Activated naive CD8-positive, alpha-beta T cell treated with anti-CD3 and anti-CD28 coated beads for 36 hours (primary cell): ENCODE measurements around the gene LUZP2. TPM values are rescaled to one million over a fixed set of nuclear protein-coding genes. Genes with fewer than 3 reads are reported as not detected.

Source experiments
- DNase-seq: peaks from one replicate; pipeline ENCODE4 v3.0.0; 2021
- H3K27ac Mint-ChIP-seq: one replicate; pipeline ENCODE4 v1.8.0; 2022; ENCODE audit warnings: mild to moderate bottlenecking, moderate library complexity, mixed read lengths
- H3K27me3 Mint-ChIP-seq: one replicate; pipeline ENCODE4 v1.8.0; 2022; ENCODE audit warnings: mild to moderate bottlenecking, mixed read lengths
- H3K36me3 Mint-ChIP-seq: one replicate; pipeline ENCODE4 v1.8.0; 2021; ENCODE audit warnings: mild to moderate bottlenecking, mixed read lengths
- H3K4me1 Mint-ChIP-seq: one replicate; pipeline ENCODE4 v1.8.0; 2021; ENCODE audit warnings: mixed read lengths
- H3K4me3 Mint-ChIP-seq: one replicate; pipeline ENCODE4 v1.8.0; 2022; ENCODE audit warnings: mild to moderate bottlenecking, moderate library complexity, mixed read lengths
- H3K9me3 Mint-ChIP-seq: one replicate; pipeline ENCODE4 v1.8.0; 2022; ENCODE audit warnings: mixed read lengths
- total RNA-seq, 2 experiments: library from RNA; stranded (reverse); gene quantifications; one replicate each; pipeline ENCODE4 v1.2.3, GENCODE V29; 2021

The LUZP2 gene
- total RNA-seq, 2 experiments from 2014 or later = not detected

DNA sequence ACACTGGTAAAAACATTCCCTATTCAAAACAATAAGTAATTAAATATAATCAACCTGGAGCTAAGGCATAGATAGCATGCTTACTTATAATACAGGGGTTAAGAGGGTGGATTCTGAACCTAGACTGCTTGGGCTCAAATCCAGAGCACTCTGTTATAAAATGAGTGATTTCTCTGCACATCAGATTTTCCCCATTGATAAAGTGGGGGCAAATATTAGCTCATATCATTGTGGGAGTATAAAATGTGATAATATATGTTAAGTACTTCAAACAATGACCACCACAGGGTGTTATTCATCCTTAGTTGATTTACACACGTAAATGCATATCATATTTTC is 139.4 kb downstream of the LUZP2 start:
- no peak for DNase-seq
- H3K27me3 Mint-ChIP-seq = no peaks in the 10 kb centered on the region
- H3K4me3 Mint-ChIP-seq = no peak overlapping the region
- no peaks in the 10 kb centered on the region for H3K4me1 Mint-ChIP-seq
- H3K9me3 Mint-ChIP-seq = peaks cover 4% of the 10 kb centered on the region
- H3K36me3 Mint-ChIP-seq = no peaks in the 10 kb centered on the region
- no peak overlapping the region for H3K27ac Mint-ChIP-seq

DNA sequence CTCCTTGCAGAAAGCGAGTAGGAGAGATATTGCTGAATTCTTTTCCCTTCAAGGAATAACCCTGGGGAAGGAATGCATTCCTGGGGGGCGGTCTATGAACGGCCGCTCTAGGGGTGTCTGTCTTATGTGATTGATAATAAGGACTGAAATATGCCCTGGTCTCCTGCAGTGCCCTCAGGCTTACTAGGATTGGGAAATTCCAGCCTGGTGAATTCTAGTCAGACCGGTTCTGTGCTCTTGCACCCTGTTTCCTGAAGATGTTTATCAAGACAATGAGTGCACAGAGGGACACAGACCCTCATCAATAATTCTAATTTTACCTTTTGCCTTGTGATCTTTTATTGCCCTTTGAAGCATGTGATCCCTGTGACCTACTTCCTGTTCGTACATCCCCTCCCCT is 140.7 kb downstream of the LUZP2 start:
- H3K4me1 Mint-ChIP-seq = no peaks in the 10 kb centered on the region
- H3K27ac Mint-ChIP-seq = no peak overlapping the region
- DNase-seq = no peak
- no peak overlapping the region for H3K4me3 Mint-ChIP-seq
- peaks cover 2% of the 10 kb centered on the region for H3K9me3 Mint-ChIP-seq
- H3K27me3 Mint-ChIP-seq = no peaks in the 10 kb centered on the region
- H3K36me3 Mint-ChIP-seq = no peaks in the 10 kb centered on the region

DNA sequence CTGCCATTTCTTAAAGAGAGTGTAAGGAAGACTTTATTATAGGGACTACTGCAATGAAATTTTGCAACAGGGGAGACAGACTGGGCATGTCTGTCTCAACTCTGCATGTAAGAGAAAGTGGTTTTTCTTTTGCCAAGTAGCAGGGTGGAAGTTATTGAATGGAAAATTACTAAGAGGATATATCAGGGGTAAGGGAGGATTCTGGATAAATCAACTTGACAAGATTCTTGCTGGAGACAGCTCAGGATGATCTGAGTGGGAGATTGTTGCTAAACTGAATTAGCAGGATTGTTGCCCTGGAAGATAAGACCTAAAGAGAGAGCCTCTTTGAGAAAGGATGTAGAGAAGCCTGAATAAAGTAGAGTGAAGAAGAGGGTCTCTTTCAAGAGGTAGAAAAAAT is 145.8 kb downstream of the LUZP2 start:
- H3K27ac Mint-ChIP-seq = no peak overlapping the region
- peaks cover 3% of the 10 kb centered on the region for H3K9me3 Mint-ChIP-seq
- no peak overlapping the region for H3K4me3 Mint-ChIP-seq
- no peaks in the 10 kb centered on the region for H3K36me3 Mint-ChIP-seq
- H3K27me3 Mint-ChIP-seq = no peaks in the 10 kb centered on the region
- DNase-seq = no peak
- no peaks in the 10 kb centered on the region for H3K4me1 Mint-ChIP-seq

GRCh38 chr11:24645563-24645962 is 148.7 kb downstream of the LUZP2 start:
- H3K36me3 Mint-ChIP-seq = no peaks in the 10 kb centered on the region
- H3K27me3 Mint-ChIP-seq = no peaks in the 10 kb centered on the region
- no peak for DNase-seq
- H3K9me3 Mint-ChIP-seq = peaks cover 2% of the 10 kb centered on the region
- no peak overlapping the region for H3K4me3 Mint-ChIP-seq
- H3K27ac Mint-ChIP-seq = no peak overlapping the region
- no peaks in the 10 kb centered on the region for H3K4me1 Mint-ChIP-seq

- Mint-ChIP-seq H3K4me3 (no peak overlapping the region), H3K27ac (no peak overlapping the region), H3K4me1 (no peaks in the 10 kb centered on the region), H3K27me3 (no peaks in the 10 kb centered on the region), H3K9me3 (peaks cover 2% of the 10 kb centered on the region), H3K36me3 (no peaks in the 10 kb centered on the region)
- DNase-seq = no peak
These were observed 155.0 kb downstream of the LUZP2 start for GRCh38 chr11:24651873-24652272.

DNA sequence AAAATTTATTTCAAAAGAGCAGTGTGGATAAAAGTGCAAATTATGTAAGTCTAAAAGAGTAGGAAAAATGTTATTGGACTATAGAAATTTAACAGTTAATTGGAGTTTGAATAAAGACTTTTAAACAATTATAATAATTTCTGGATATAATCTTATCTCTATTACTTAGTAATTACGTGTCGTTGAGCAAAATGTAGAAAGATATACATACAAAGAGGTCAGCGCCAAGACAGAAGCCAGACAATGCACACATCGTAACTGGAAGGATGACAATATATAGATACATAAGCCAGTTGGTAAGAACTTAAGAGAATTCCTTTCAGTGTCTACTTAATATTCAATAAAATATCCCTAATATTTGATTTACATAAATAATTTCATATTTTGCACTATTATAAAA is 157.0 kb downstream of the LUZP2 start:
- H3K27me3 Mint-ChIP-seq = no peaks in the 10 kb centered on the region
- DNase-seq = no peak
- H3K4me1 Mint-ChIP-seq = no peaks in the 10 kb centered on the region
- H3K27ac Mint-ChIP-seq = no peak overlapping the region
- no peak overlapping the region for H3K4me3 Mint-ChIP-seq
- H3K9me3 Mint-ChIP-seq = peaks cover 3% of the 10 kb centered on the region
- H3K36me3 Mint-ChIP-seq = no peaks in the 10 kb centered on the region

DNA sequence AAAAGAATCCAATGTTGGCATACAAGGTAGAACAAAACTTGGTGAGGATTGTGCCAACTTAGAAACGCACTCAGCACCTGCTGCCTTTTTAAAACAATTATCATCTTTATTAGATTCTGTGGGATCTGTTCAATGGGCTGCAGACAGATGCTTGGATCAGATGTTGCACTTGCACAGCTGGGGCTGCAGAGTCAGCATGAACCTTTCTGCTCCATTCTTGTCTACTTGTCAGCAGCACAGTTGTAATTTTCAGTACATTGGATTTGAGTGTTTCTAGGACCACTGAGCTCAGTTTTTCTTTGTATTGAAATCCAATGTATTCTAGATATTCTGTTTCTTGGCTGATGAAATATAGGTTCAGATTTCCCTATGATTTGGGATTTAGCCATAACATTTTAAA is 164.5 kb downstream of the LUZP2 start:
- H3K4me3 Mint-ChIP-seq = no peak overlapping the region
- peaks cover 10% of the 10 kb centered on the region for H3K9me3 Mint-ChIP-seq
- H3K4me1 Mint-ChIP-seq = no peaks in the 10 kb centered on the region
- no peak overlapping the region for H3K27ac Mint-ChIP-seq
- H3K36me3 Mint-ChIP-seq = no peaks in the 10 kb centered on the region
- DNase-seq = no peak
- no peaks in the 10 kb centered on the region for H3K27me3 Mint-ChIP-seq

GRCh38 chr11:24664399-24664798 is 167.5 kb downstream of the LUZP2 start:
- Mint-ChIP-seq H3K27ac (no peak overlapping the region), H3K36me3 (no peaks in the 10 kb centered on the region), H3K4me1 (no peaks in the 10 kb centered on the region), H3K27me3 (no peaks in the 10 kb centered on the region), H3K4me3 (no peak overlapping the region), H3K9me3 (peaks cover 9% of the 10 kb centered on the region)
- no peak for DNase-seq

DNA sequence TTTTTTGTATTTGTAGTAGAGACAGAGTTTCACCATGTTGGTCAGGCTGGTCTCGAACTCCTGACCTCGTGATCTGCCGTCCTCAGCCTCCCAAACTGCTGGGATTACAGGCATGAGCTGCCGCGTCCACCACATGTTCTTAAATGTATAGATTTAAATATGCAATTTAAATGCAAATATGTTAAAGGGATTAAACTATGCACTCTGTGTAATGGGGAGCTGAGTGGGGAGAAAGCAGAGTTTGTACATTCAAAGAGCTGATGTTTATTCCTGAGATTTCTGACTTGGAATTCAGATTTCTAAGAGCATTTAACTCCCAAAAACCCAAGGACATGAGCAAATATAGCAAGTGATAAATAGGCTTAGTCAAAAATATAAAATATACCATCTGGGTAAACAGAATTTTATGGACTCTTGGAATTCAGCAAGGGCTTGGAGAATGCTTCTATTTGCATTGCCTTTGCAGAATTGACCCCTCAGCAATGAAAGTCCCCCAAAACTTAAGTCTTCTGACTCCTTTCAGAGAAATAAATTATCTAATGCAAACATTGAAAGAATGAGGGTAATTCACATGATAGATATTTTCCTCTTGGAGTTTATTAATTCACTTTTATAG is 170.6 kb downstream of the LUZP2 start:
- Mint-ChIP-seq H3K36me3 (no peaks in the 10 kb centered on the region), H3K27ac (no peak overlapping the region), H3K4me1 (no peaks in the 10 kb centered on the region), H3K27me3 (no peaks in the 10 kb centered on the region), H3K4me3 (no peak overlapping the region), H3K9me3 (peaks cover 7% of the 10 kb centered on the region)
- no peak for DNase-seq

DNA sequence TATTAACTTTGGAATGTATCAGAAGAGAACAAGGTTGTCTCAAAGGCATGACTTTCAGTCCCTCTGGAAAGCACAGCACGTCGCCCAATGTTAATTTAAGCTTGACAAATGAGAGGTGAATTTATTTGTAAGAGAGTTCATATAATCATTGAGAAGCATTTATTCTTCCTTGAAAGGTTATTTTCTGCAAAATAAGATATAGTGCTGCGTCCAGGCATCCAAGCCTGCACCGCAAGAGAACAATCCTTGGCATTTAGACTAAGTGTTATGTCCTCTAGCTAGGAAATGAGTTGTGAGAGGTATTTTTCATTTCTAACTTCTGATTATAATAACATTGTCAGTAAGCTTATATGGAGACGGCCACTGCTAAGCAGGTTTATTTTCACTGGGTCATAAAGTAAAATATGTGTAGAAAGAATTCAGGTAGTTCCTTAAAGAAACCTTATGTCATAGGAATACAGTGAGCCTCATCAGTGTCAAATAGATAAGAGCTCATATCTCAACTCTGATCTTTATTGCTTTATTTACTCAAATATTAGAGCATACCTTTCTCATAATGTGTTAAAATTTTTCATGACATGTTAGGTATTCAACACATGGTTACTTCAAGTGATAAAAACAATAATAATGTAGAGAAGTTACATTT is 182.0 kb downstream of the LUZP2 start:
- Mint-ChIP-seq H3K27ac (no peak overlapping the region), H3K27me3 (no peaks in the 10 kb centered on the region), H3K4me3 (no peak overlapping the region), H3K9me3 (peaks cover 2% of the 10 kb centered on the region), H3K36me3 (no peaks in the 10 kb centered on the region), H3K4me1 (no peaks in the 10 kb centered on the region)
- no peak for DNase-seq

- Mint-ChIP-seq H3K27me3 (no peaks in the 10 kb centered on the region), H3K4me3 (no peak overlapping the region), H3K36me3 (no peaks in the 10 kb centered on the region), H3K9me3 (peaks cover 2% of the 10 kb centered on the region), H3K27ac (no peak overlapping the region), H3K4me1 (no peaks in the 10 kb centered on the region)
- DNase-seq = no peak
These were observed 183.0 kb downstream of the LUZP2 start for GRCh38 chr11:24679821-24680351.

- no peak for DNase-seq
- H3K36me3 Mint-ChIP-seq = no peaks in the 10 kb centered on the region
- no peak overlapping the region for H3K27ac Mint-ChIP-seq
- no peak overlapping the region for H3K4me3 Mint-ChIP-seq
- H3K4me1 Mint-ChIP-seq = no peaks in the 10 kb centered on the region
- peaks cover 2% of the 10 kb centered on the region for H3K9me3 Mint-ChIP-seq
- no peaks in the 10 kb centered on the region for H3K27me3 Mint-ChIP-seq
These were observed 186.7 kb downstream of the LUZP2 start for GRCh38 chr11:24683583-24683982.

GRCh38 chr11:24685821-24686220 is 189.0 kb downstream of the LUZP2 start:
- Mint-ChIP-seq H3K27me3 (no peaks in the 10 kb centered on the region), H3K9me3 (peaks cover 2% of the 10 kb centered on the region), H3K36me3 (no peaks in the 10 kb centered on the region), H3K4me1 (no peaks in the 10 kb centered on the region), H3K4me3 (no peak overlapping the region), H3K27ac (no peak overlapping the region)
- DNase-seq = no peak

DNA sequence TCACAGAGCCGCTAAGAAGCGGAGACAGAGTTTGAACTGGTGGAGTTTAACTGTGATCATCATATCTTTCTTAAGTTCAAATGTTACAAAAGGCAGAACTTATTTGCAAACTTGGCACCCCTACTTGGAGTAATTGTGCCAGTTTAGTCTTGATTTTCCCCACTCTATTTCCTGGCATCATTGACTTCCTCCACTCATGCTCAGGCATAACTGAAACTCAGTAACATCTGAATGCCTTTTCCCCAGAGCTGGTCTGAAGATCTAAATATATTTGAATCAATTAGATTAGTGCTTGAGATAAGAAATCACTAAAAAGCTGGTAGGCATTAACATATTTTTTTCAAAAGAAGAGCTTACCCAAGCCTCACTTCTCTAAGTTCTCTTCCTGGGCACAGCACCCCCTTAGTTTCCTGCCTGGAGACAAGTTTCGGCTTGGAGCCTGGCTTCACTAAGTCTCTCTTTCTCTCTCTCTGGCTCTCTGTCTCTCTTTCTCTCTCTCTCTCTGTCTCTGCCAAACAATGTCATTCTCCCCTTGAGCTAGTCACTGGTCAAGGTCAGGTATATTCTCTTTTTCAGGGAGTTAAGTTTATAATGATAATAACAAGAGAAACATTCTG is 190.8 kb downstream of the LUZP2 start:
- peaks cover under 1% of the 10 kb centered on the region for H3K9me3 Mint-ChIP-seq

DNA sequence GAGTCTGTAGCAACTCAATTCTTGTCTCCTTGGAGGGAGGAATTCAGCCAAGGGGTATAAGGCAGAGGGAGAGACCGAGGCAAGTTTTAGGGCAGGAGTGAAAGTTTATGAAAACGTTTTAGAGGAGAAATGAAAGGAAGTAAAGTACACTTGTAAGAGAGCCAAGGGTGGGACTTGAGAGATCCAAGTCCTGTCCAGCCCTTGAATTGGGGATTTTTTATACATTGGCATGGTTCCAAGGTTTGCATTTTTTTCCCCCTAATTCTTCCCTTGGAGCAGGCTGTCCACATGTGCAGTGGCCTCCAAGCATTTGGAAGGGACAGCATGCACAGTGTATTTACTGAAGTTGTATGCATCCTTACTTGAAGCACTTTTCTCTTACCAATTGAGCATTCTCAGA is 192.1 kb downstream of the LUZP2 start:
- no peak overlapping the region for H3K4me3 Mint-ChIP-seq
- no peaks in the 10 kb centered on the region for H3K4me1 Mint-ChIP-seq
- H3K9me3 Mint-ChIP-seq = no peaks in the 10 kb centered on the region
- H3K27ac Mint-ChIP-seq = no peak overlapping the region
- H3K27me3 Mint-ChIP-seq = no peaks in the 10 kb centered on the region
- DNase-seq = no peak
- H3K36me3 Mint-ChIP-seq = no peaks in the 10 kb centered on the region

More for the DNA sequence above, 190.8 kb downstream of the LUZP2 start:
- no peaks in the 10 kb centered on the region for H3K27me3 Mint-ChIP-seq
- no peaks in the 10 kb centered on the region for H3K36me3 Mint-ChIP-seq
- H3K4me1 Mint-ChIP-seq = no peaks in the 10 kb centered on the region
- H3K4me3 Mint-ChIP-seq = no peak overlapping the region
- DNase-seq = no peak
- no peak overlapping the region for H3K27ac Mint-ChIP-seq
